ENCODE data around the gene RIMS4.

Gene RIMS4

DNA sequence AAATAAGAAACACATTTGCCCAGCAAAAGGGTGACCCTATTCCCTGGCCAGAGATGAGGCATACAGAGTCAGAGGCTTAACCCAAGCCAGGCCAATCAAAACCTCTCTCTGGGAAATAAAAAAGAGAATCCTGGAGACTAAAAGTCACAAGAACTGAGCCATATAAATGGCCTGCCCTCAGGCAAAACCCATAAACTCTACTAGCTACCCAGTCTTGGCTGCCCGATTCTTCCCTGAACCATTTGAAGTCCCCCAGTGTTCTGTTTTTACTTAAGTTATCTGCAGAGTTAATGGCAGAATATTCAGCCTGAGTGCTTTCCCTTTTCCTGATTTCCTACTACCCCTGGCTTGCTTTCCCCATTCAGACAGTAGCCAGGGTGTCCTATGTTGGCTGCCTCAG is 50.8 kb downstream of the RIMS4 start:
- H3K79me2 ChIP-seq (ENCODE audit: control insufficient read depth, insufficient read depth, low read length), result no peaks in the 10 kb centered on the region
- no peak overlapping the region for H3K27ac ChIP-seq (ENCODE audit: low read depth, low read length)
- H3K79me1 ChIP-seq (ENCODE audit: low read length), result no peaks in the 10 kb centered on the region
- H3K4me3 ChIP-seq (ENCODE audit: low read length), result no peak overlapping the region
- no peak overlapping the region for H2BK5ac ChIP-seq (ENCODE audit: low read length)
- H3K23ac ChIP-seq (ENCODE audit: low read length), result no peak overlapping the region
- no peaks in the 10 kb centered on the region for H3K27me3 ChIP-seq (ENCODE audit: insufficient read depth, low read length, poor library complexity)
- H2BK120ac ChIP-seq (ENCODE audit: low read depth, low read length), result no peak overlapping the region
- H4K8ac ChIP-seq (ENCODE audit: low read depth, low read length), result no peak overlapping the region
- no peak overlapping the region for H3K9ac ChIP-seq (ENCODE audit: low read length)
- DNase-seq, result no peak
- no peak overlapping the region for H4K5ac ChIP-seq (ENCODE audit: low read length)
- H3K36me3 ChIP-seq (ENCODE audit: control insufficient read depth, insufficient read depth, low read length), result no peaks in the 10 kb centered on the region
- H3K4me2 ChIP-seq (ENCODE audit: low read length), result no peak overlapping the region
- no peak overlapping the region for H2AK5ac ChIP-seq (ENCODE audit: low read length)
- WGBS (ENCODE audit: extremely low coverage, insufficient coverage, low lambda C conversion rate), result no CpG with 5 or more reads among the region's 1 CpG
- H3K4ac ChIP-seq (ENCODE audit: low read depth, low read length), result no peak overlapping the region
- H3K18ac ChIP-seq (ENCODE audit: low read length), result no peak overlapping the region
- H2BK15ac ChIP-seq (replicated peaks; ENCODE audit: low read depth), result no peak overlapping the region
- no peak overlapping the region for H3K56ac ChIP-seq (ENCODE audit: low read length)
- peaks cover 12% of the 10 kb centered on the region for H3K4me1 ChIP-seq (ENCODE audit: control insufficient read depth, low read depth, low read length)

DNA sequence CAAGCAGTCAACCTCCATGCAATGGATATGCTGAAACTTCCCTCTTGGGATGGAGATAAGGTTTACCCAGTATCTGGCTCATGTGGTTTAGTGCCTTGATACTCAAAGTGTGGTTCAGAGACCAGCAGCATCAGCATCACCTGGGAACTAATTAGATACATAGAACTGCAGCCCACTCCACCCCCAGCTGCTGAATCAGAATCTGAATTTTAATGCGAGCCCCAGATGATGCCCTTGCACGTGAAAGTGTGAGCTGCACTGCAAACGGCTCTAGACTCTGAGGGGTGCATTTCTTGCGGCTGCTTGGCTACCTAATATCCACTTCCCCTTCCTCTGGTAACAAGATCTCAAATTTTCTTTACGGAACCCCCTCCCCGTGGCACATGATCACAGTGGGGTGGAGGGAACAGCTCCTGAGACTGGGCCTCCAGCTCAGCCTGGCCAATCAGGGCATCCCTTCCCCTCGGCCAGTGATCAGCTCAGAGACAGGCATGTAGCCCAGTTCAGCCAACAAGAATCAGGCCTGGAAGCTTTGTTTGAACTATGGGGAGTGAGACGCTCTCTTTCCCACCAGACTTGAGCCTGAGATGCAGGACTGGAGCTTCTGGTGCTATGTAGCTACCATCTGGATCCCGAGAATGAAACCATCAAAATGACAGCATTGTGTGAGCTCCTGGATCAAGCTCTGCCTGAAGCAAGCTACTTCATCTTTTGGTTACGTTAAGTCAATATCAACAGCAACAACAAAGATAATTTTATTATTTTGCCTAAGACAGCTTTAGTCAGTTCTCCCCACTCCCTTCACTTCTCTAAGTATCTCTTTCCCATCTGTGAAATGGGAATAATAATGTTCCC is 51.9 kb downstream of the RIMS4 start:
- no peaks in the 10 kb centered on the region for H3K27me3 ChIP-seq (ENCODE audit: insufficient read depth, low read length, poor library complexity)
- H2BK120ac ChIP-seq (ENCODE audit: low read depth, low read length), result no peak overlapping the region
- no peak overlapping the region for H2AK5ac ChIP-seq (ENCODE audit: low read length)
- H3K36me3 ChIP-seq (ENCODE audit: control insufficient read depth, insufficient read depth, low read length), result no peaks in the 10 kb centered on the region
- H3K56ac ChIP-seq (ENCODE audit: low read length), result no peak overlapping the region
- no peak overlapping the region for H2BK5ac ChIP-seq (ENCODE audit: low read length)
- H3K23ac ChIP-seq (ENCODE audit: low read length), result no peak overlapping the region
- no peak overlapping the region for H4K5ac ChIP-seq (ENCODE audit: low read length)
- H3K4me3 ChIP-seq (ENCODE audit: low read length), result no peak overlapping the region
- H3K4me1 ChIP-seq (ENCODE audit: control insufficient read depth, low read depth, low read length), result peaks cover 12% of the 10 kb centered on the region
- H3K27ac ChIP-seq (ENCODE audit: low read depth, low read length), result no peak overlapping the region
- H3K4ac ChIP-seq (ENCODE audit: low read depth, low read length), result no peak overlapping the region
- no peak overlapping the region for H4K8ac ChIP-seq (ENCODE audit: low read depth, low read length)
- no peak overlapping the region for H3K9ac ChIP-seq (ENCODE audit: low read length)
- H2BK15ac ChIP-seq (replicated peaks; ENCODE audit: low read depth), result no peak overlapping the region
- H3K79me2 ChIP-seq (ENCODE audit: control insufficient read depth, insufficient read depth, low read length), result no peaks in the 10 kb centered on the region
- no CpG with 5 or more reads among the region's 10 CpGs for WGBS (ENCODE audit: extremely low coverage, insufficient coverage, low lambda C conversion rate)
- H3K79me1 ChIP-seq (ENCODE audit: low read length), result no peaks in the 10 kb centered on the region
- no peak overlapping the region for H3K18ac ChIP-seq (ENCODE audit: low read length)
- DNase-seq, result no peak
- H3K4me2 ChIP-seq (ENCODE audit: low read length), result no peak overlapping the region

DNA sequence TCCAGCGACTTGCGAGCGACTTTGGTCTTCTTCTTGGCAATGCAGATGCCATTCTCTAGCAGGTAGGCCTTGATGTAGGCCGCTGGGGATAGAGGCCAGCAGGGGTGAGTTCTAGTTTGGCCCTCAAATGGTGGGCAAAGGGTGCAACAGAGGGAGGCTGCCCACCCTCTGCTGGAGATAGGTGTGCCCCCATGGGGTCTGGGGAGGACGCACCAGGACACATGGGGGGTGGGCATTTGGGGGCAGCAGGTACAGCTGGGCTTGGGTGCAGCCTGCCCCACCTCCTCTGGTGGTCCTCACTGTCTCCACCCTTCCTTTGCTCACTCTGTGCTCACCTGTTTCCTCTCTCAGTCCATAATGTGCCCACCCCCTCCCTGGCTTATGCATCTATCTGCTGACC is 53.4 kb downstream of the RIMS4 start:
- Histone ChIP-seq H3K27ac (ENCODE audit: low read depth, low read length) (no peak overlapping the region), H2BK15ac (replicated peaks; ENCODE audit: low read depth) (no peak overlapping the region), H3K36me3 (ENCODE audit: control insufficient read depth, insufficient read depth, low read length) (no peaks in the 10 kb centered on the region), H3K4me3 (ENCODE audit: low read length) (no peak overlapping the region), H4K5ac (ENCODE audit: low read length) (no peak overlapping the region), H3K4me2 (ENCODE audit: low read length) (no peak overlapping the region), H3K18ac (ENCODE audit: low read length) (no peak overlapping the region), H3K4ac (ENCODE audit: low read depth, low read length) (no peak overlapping the region), H3K79me2 (ENCODE audit: control insufficient read depth, insufficient read depth, low read length) (no peaks in the 10 kb centered on the region), H3K79me1 (ENCODE audit: low read length) (no peaks in the 10 kb centered on the region), H2BK5ac (ENCODE audit: low read length) (no peak overlapping the region), H3K27me3 (ENCODE audit: insufficient read depth, low read length, poor library complexity) (no peaks in the 10 kb centered on the region), H3K56ac (ENCODE audit: low read length) (no peak overlapping the region), H3K23ac (ENCODE audit: low read length) (no peak overlapping the region), H3K9ac (ENCODE audit: low read length) (no peak overlapping the region), H4K8ac (ENCODE audit: low read depth, low read length) (no peak overlapping the region), H3K4me1 (ENCODE audit: control insufficient read depth, low read depth, low read length) (peaks cover under 1% of the 10 kb centered on the region), H2AK5ac (ENCODE audit: low read length) (no peak overlapping the region), H2BK120ac (ENCODE audit: low read depth, low read length) (no peak overlapping the region)
- no peak for DNase-seq
- WGBS (ENCODE audit: extremely low coverage, insufficient coverage, low lambda C conversion rate), result no CpG with 5 or more reads among the region's 5 CpGs

DNA sequence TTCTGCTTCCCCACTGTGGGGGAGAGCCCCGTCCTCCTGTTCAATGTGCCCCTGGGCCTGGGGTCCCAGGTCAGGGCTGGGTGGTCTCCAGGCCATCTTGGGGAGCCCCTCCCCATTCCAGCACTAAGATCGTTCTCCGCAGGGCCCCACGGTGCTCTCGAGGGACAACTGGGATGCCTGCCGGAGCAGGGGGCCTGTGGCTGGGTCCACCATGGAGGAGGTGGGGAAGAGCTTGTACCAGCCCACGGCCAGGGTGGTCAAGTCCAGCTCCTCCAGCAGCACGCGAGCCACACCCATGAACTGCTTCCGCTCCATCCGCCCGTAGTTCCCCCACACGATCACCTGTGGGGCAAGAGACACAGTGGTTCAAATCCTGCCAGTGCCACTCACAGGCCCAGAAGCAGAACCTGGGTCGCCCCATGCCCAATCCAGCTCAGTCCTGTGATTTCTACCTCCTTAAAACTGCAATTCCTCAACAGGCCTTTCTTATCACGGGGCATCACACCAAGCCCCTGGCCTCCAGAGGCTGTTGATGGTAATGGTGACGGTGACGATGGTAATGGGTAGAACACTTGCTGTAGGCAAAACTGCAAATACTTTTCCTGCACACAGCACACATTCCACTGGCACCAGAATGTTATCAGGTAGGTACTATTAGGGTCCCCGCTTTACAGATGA is 54.2 kb downstream of the RIMS4 start:
- Histone ChIP-seq H3K27me3 (ENCODE audit: insufficient read depth, low read length, poor library complexity) (no peaks in the 10 kb centered on the region), H3K79me1 (ENCODE audit: low read length) (no peaks in the 10 kb centered on the region), H3K27ac (ENCODE audit: low read depth, low read length) (no peak overlapping the region), H3K18ac (ENCODE audit: low read length) (no peak overlapping the region), H2BK15ac (replicated peaks; ENCODE audit: low read depth) (no peak overlapping the region), H3K9ac (ENCODE audit: low read length) (no peak overlapping the region), H3K56ac (ENCODE audit: low read length) (no peak overlapping the region), H2BK120ac (ENCODE audit: low read depth, low read length) (no peak overlapping the region), H4K8ac (ENCODE audit: low read depth, low read length) (no peak overlapping the region), H3K4ac (ENCODE audit: low read depth, low read length) (no peak overlapping the region), H3K4me3 (ENCODE audit: low read length) (no peak overlapping the region), H3K23ac (ENCODE audit: low read length) (no peak overlapping the region), H3K79me2 (ENCODE audit: control insufficient read depth, insufficient read depth, low read length) (no peaks in the 10 kb centered on the region), H3K4me1 (ENCODE audit: control insufficient read depth, low read depth, low read length) (no peaks in the 10 kb centered on the region), H4K5ac (ENCODE audit: low read length) (no peak overlapping the region), H2BK5ac (ENCODE audit: low read length) (no peak overlapping the region), H2AK5ac (ENCODE audit: low read length) (no peak overlapping the region), H3K36me3 (ENCODE audit: control insufficient read depth, insufficient read depth, low read length) (no peaks in the 10 kb centered on the region), H3K4me2 (ENCODE audit: low read length) (no peak overlapping the region)
- DNase-seq, result no peak
- no CpG with 5 or more reads among the region's 18 CpGs for WGBS (ENCODE audit: extremely low coverage, insufficient coverage, low lambda C conversion rate)

DNA sequence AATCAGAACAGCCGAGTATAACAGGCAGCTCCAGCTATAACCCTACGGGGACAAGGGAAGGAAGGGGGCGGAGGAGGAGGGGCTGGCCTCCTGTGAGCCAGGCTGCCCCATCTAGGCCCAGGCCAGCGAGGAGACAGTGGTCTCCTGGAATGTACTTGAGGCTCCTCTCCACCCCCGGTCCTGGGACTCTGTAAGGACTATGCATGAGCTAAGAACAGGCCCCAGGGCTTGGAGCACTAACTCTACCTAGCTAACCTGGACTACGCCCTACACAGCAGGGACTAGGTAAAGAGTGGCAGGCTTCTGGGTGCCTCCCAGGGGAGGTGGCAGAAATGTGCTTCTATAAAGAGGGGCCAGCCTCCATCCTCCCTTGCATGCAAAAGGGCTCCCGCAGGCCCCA is 55.8 kb downstream of the RIMS4 start:
- Histone ChIP-seq H3K56ac (ENCODE audit: low read length) (no peak overlapping the region), H3K4me3 (ENCODE audit: low read length) (no peak overlapping the region), H4K8ac (ENCODE audit: low read depth, low read length) (no peak overlapping the region), H3K27me3 (ENCODE audit: insufficient read depth, low read length, poor library complexity) (no peaks in the 10 kb centered on the region), H3K27ac (ENCODE audit: low read depth, low read length) (no peak overlapping the region), H3K18ac (ENCODE audit: low read length) (no peak overlapping the region), H2BK120ac (ENCODE audit: low read depth, low read length) (no peak overlapping the region), H4K5ac (ENCODE audit: low read length) (no peak overlapping the region), H2BK5ac (ENCODE audit: low read length) (no peak overlapping the region), H3K36me3 (ENCODE audit: control insufficient read depth, insufficient read depth, low read length) (no peaks in the 10 kb centered on the region), H3K4me1 (ENCODE audit: control insufficient read depth, low read depth, low read length) (no peaks in the 10 kb centered on the region), H3K4me2 (ENCODE audit: low read length) (no peak overlapping the region), H2BK15ac (replicated peaks; ENCODE audit: low read depth) (no peak overlapping the region), H3K23ac (ENCODE audit: low read length) (no peak overlapping the region), H3K79me2 (ENCODE audit: control insufficient read depth, insufficient read depth, low read length) (no peaks in the 10 kb centered on the region), H2AK5ac (ENCODE audit: low read length) (no peak overlapping the region), H3K9ac (ENCODE audit: low read length) (no peak overlapping the region), H3K79me1 (ENCODE audit: low read length) (no peaks in the 10 kb centered on the region), H3K4ac (ENCODE audit: low read depth, low read length) (no peak overlapping the region)
- no CpG with 5 or more reads among the region's 7 CpGs for WGBS (ENCODE audit: extremely low coverage, insufficient coverage, low lambda C conversion rate)
- DNase-seq, result no peak
